BJ (cell line): ENCODE data around the gene NAIF1. TPM values are rescaled to one million over a fixed set of nuclear protein-coding genes. Genes with fewer than 3 reads are reported as not detected.
"Not testable (repeated sequence)": the region's sequence is repeated elsewhere in the genome, so short reads cannot be mapped to it uniquely, and the experiment has no call there.

Source experiments
- CTCF ChIA-PET: fragments of 350-600 bp; formaldehyde crosslinking; extraction: SDS; loops from one replicate; lab custom pipeline; 2021; ENCODE audit warnings: antibody characterized with exemption, inconsistent platforms; lab: Yijun Ruan, JAX
- POLR2A ChIA-PET: fragments of 300-600 bp; sonication (Branson Sonifier 250); formaldehyde crosslinking; extraction: SDS; loops from one replicate; lab custom pipeline; 2021; ENCODE audit warnings: antibody characterized with exemption; lab: Charles Lee
- DNase-seq: peaks from one replicate; pipeline ENCODE4 v3.0.0-alpha.2; 2011; ENCODE audit warnings: low read depth
- H3K27me3 ChIP-seq: 2 replicates; pipeline ENCODE4 v1.6.0; 2011; ENCODE audit warnings: low read length; ENCODE audit not compliant: control insufficient read depth, insufficient read depth
- H3K36me3 ChIP-seq: 2 replicates; pipeline ENCODE4 v1.5.1; 2011; ENCODE audit warnings: low read length; ENCODE audit not compliant: control insufficient read depth, insufficient read depth
- H3K4me3 ChIP-seq: 2 replicates; pipeline ENCODE4 v1.5.1; 2011; ENCODE audit warnings: low read depth, mild to moderate bottlenecking, control low read depth, low read length
- polyA plus RNA-seq: library from polyadenylated mRNA; depleted of rRNA; stranded (reverse); fragments of >200 nt; gene quantifications from 2 replicates; pipeline ENCODE4 v1.2.3, GENCODE V29; 2011
- TF ChIP-seq, protein P1 (sequence below): IDR thresholded peaks from 2 replicates; pipeline ENCODE4 v1.5.1; 2011; ENCODE audit warnings: low read depth, mild to moderate bottlenecking, control low read depth, inconsistent platforms, low read length, moderate library complexity; ENCODE audit not compliant: insufficient read depth

Gene NAIF1
- polyA plus RNA-seq, 1 experiment: 10.6 TPM

DNA sequence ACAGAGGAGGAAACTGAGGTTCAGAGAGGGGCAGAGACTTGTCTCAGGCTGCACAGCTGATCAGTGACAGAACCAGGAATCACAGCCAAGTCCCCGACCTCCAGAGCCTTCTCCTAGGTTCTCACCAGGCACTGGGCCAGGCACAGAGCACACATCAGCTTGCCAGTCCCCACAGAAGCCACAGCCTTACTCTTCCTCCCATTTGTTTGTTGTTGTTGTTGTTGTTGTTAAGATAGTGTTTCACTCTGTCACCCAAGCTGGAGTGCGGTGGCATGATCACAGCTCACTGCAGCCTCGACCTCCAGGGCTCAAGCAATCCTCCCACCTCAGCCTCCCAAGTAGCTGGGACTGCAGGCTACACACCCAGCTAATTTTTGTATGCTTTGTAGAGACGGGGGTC, 41.4 kb downstream of the NAIF1 start:
- Histone ChIP-seq H3K4me3 (no peak overlapping the region), H3K27me3 (no peaks in the 10 kb centered on the region), H3K36me3 (no peaks in the 10 kb centered on the region)
- ChIA-PET CTCF (interaction anchor here (0.9 to 20.8 kb wide), 3 partner anchors 10 to 92 kb away, joined by 4 to 342 read pairs (median 29); no protein-coding TSS in a partner anchor), POLR2A (no interaction called here)
- TF ChIP-seq, protein P1, sequence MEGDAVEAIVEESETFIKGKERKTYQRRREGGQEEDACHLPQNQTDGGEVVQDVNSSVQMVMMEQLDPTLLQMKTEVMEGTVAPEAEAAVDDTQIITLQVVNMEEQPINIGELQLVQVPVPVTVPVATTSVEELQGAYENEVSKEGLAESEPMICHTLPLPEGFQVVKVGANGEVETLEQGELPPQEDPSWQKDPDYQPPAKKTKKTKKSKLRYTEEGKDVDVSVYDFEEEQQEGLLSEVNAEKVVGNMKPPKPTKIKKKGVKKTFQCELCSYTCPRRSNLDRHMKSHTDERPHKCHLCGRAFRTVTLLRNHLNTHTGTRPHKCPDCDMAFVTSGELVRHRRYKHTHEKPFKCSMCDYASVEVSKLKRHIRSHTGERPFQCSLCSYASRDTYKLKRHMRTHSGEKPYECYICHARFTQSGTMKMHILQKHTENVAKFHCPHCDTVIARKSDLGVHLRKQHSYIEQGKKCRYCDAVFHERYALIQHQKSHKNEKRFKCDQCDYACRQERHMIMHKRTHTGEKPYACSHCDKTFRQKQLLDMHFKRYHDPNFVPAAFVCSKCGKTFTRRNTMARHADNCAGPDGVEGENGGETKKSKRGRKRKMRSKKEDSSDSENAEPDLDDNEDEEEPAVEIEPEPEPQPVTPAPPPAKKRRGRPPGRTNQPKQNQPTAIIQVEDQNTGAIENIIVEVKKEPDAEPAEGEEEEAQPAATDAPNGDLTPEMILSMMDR: no peak
- DNase-seq: no peak

GRCh38 chr9:128024761-128025308, 42.3 kb downstream of the NAIF1 start:
- Histone ChIP-seq H3K27me3 (no peaks in the 10 kb centered on the region), H3K36me3 (no peaks in the 10 kb centered on the region), H3K4me3 (no peak overlapping the region)
- POLR2A ChIA-PET: no interaction called here
- TF ChIP-seq, protein P1: no peak
- no peak for DNase-seq
- CTCF ChIA-PET: interaction anchor here (0.6 to 20.8 kb wide), 5 partner anchors 8 to 104 kb away, joined by 3 to 342 read pairs (median 4); no protein-coding TSS in a partner anchor

DNA sequence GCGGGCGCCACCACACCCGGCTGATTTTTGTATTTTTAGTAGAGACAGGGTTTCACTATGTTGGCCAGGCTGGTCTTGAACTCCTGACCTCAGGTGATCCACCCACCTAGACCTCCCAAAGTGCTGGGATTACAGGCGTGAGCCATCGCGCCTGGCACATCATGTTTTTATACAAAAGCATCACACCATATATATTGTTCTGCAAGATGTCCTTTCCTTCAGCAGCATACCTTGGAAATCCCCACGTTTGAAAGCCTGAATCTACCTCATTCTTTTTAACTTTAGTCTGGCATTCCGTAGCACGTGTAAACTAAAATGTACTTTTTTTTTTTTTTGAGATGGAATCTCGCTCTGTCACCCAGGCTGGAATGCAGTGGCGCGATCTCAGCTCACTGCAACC, 43.4 kb downstream of the NAIF1 start:
- H3K27me3 ChIP-seq, POLR2A ChIA-PET: not testable (repeated sequence)
- CTCF ChIA-PET: interaction anchor here (5.5 kb wide), 1 partner anchor 12 kb away, joined by 29 read pairs; no protein-coding TSS in a partner anchor

GRCh38 chr9:128022886-128023285, 44.2 kb downstream of the NAIF1 start:
- ChIA-PET CTCF (interaction anchor here (1.0 to 5.5 kb wide), 3 partner anchors 8 to 80 kb away, joined by 3 to 29 read pairs (median 13); no protein-coding TSS in a partner anchor), POLR2A (no interaction called here)
- TF ChIP-seq, protein P1: no peak
- Histone ChIP-seq H3K36me3 (no peaks in the 10 kb centered on the region), H3K4me3 (no peak overlapping the region), H3K27me3 (no peaks in the 10 kb centered on the region)
- DNase-seq: no peak

More for the DNA sequence above, 43.4 kb downstream of the NAIF1 start:
- H3K4me3 ChIP-seq, DNase-seq, H3K36me3 ChIP-seq: not testable (repeated sequence)

GRCh38 chr9:128021098-128021497, 46.0 kb downstream of the NAIF1 start:
- DNase-seq: no peak
- ChIA-PET CTCF (interaction anchor here (1.7 to 2.8 kb wide), 2 partner anchors 14 to 78 kb away, joined by 5 to 13 read pairs; no protein-coding TSS in a partner anchor), POLR2A (no interaction called here)
- TF ChIP-seq, protein P1: no peak
- H3K4me3 ChIP-seq: no peak overlapping the region
- no peaks in the 10 kb centered on the region for H3K36me3 ChIP-seq
- H3K27me3 ChIP-seq: no peaks in the 10 kb centered on the region
